HepG2 (cell line): ENCODE measurements around the gene PRKAR1B. TPM values are rescaled to one million over a fixed set of nuclear protein-coding genes. Genes with fewer than 3 reads are reported as not detected.

Experiments
- ATAC-seq: fragments of 200-7000 bp; cut with Tn5 transposase; 3 replicates; pipeline ENCODE4 v1.9.1; 2020; ENCODE audit warnings: mild to moderate bottlenecking, moderate library complexity
- BruUV-seq: library from RNA; stranded (reverse); fragments of 400-500 nt; replicated peaks from 2 replicates; lab custom pipeline; 2021; lab: Mats Ljungman, UMichigan
- CTCF ChIA-PET: fragments of 300-600 bp; formaldehyde crosslinking; extraction: SDS; loops from one replicate; lab custom pipeline; 2021; ENCODE audit warnings: low total read pairs, inconsistent platforms, low intra/inter-chr PET ratio; lab: Yijun Ruan, JAX
- POLR2A ChIA-PET: fragments of 350-600 bp; sonication (Branson Sonifier 250); formaldehyde crosslinking; loops from one replicate; lab custom pipeline; 2020; ENCODE audit warnings: antibody characterized with exemption, inconsistent platforms; lab: Yijun Ruan, JAX
- DNase-seq: peaks from one replicate; pipeline ENCODE4 v3.0.0-alpha.2; 2015; ENCODE audit warnings: low spot score
- FAIRE-seq: peaks from 3 replicates; lab custom pipeline; 2011; peaks lifted over from hg19 to GRCh38; lab: Jason Lieb, UNC
- H2AFZ ChIP-seq: one replicate; pipeline ENCODE4 v1.6.1; 2011; ENCODE audit warnings: low read length, inconsistent platforms
- H3K27ac ChIP-seq: fragments of 300-600 bp; 3 replicates; pipeline ENCODE4 v1.8.0; 2011; ENCODE audit warnings: mixed run types, mild to moderate bottlenecking, mixed read lengths, low read length, inconsistent platforms; ENCODE audit not compliant: insufficient read depth; ENCODE audit errors: extremely low read length
- H3K27me3 ChIP-seq, 2 experiments: fragments of 200-600 bp in 1 of 2; 2 replicates in 1 of 2; 3 replicates in 1 of 2; pipeline versions ENCODE4 v1.6.0 to v1.8.0; 2011; ENCODE audit warnings: low read length in 2 of 2, mild to moderate bottlenecking in 2 of 2, moderate library complexity in 2 of 2, inconsistent platforms in 1 of 2; ENCODE audit not compliant: insufficient read depth in 2 of 2, control insufficient read depth in 1 of 2
- H3K36me3 ChIP-seq, 2 experiments: fragments of 200-600 bp in 1 of 2; replicated peaks in 1 of 2; 2 replicates in 1 of 2; 3 replicates in 1 of 2; pipeline versions ENCODE4 v1.5.1 to v1.8.0; 2011; ENCODE audit warnings: low read length in 2 of 2, inconsistent platforms in 1 of 2; ENCODE audit not compliant: insufficient read depth in 2 of 2, control insufficient read depth in 1 of 2
- H3K4me1 ChIP-seq: 2 replicates; pipeline ENCODE4 v1.5.1; 2012; ENCODE audit warnings: low read length, inconsistent platforms; ENCODE audit not compliant: insufficient read depth
- H3K4me2 ChIP-seq: 2 replicates; pipeline ENCODE4 v1.6.0; 2011; ENCODE audit warnings: low read depth, low read length, inconsistent platforms
- H3K4me3 ChIP-seq, 3 experiments: fragments of 200-600 bp in 1 of 3; sonication (generic), shearing (Covaris generic) in 1 of 3; replicated peaks in 1 of 3; 2 replicates each; pipeline ENCODE4 v1.5.1; 2011 to 2016; ENCODE audit warnings: low read length in 3 of 3, inconsistent platforms in 2 of 3, low read depth in 2 of 3, mild to moderate bottlenecking in 2 of 3, control low read depth in 1 of 3, mixed read lengths in 1 of 3; ENCODE audit not compliant: insufficient read depth in 1 of 3
- H3K79me2 ChIP-seq: one replicate; pipeline ENCODE4 v1.6.1; 2011; ENCODE audit warnings: low read length, inconsistent platforms; ENCODE audit not compliant: insufficient read depth
- H3K9ac ChIP-seq: 2 replicates; pipeline ENCODE4 v1.6.0; 2011; ENCODE audit warnings: mild to moderate bottlenecking, low read depth, low read length, inconsistent platforms; ENCODE audit not compliant: insufficient read depth
- H3K9me3 ChIP-seq: 2 replicates; pipeline ENCODE4 v1.5.1; 2012; ENCODE audit warnings: mild to moderate bottlenecking, low read length
- H4K20me1 ChIP-seq: 2 replicates; pipeline ENCODE4 v1.6.0; 2011; ENCODE audit warnings: inconsistent platforms, mild to moderate bottlenecking, low read length, moderate library complexity; ENCODE audit not compliant: insufficient read depth
- ARNTL ChIP-seq: sonication (generic); formaldehyde crosslinking; IDR thresholded peaks from 2 replicates; pipeline ENCODE4 v1.4.0; 2020; ENCODE audit warnings: mild to moderate bottlenecking, missing genetic modification reagents
- CREB1 ChIP-seq, 2 experiments: fragments of 450-650 bp in 1 of 2; IDR thresholded peaks; 2 replicates each; pipeline ENCODE4 v1.6.1; 2016 to 2017; ENCODE audit warnings: control low read depth in 1 of 2, mild to moderate bottlenecking in 1 of 2, missing compliant biosample characterization in 1 of 2, missing genetic modification characterization in 1 of 2
- FOXK2 ChIP-seq: fragments of 450-650 bp; IDR thresholded peaks from 2 replicates; pipeline ENCODE4 v1.6.1; 2016
- GATAD2A ChIP-seq: IDR thresholded peaks from 2 replicates; pipeline ENCODE4 v1.6.1; 2016
- GPBP1L1 ChIP-seq: sonication (generic); formaldehyde crosslinking; IDR thresholded peaks from 2 replicates; pipeline ENCODE4 v1.5.0; 2020; ENCODE audit warnings: mild to moderate bottlenecking, missing genetic modification reagents
- JUND ChIP-seq: sonication (generic); formaldehyde crosslinking; IDR thresholded peaks from 2 replicates; pipeline ENCODE4 v1.8.0; 2022; ENCODE audit warnings: mild to moderate bottlenecking, missing genetic modification reagents
- NAIF1 ChIP-seq: sonication (generic); formaldehyde crosslinking; IDR thresholded peaks from 2 replicates; pipeline ENCODE4 v1.5.0; 2020; ENCODE audit warnings: mild to moderate bottlenecking, missing genetic modification reagents, borderline replicate concordance
- NCOA1 ChIP-seq: sonication (generic); formaldehyde crosslinking; IDR thresholded peaks from 2 replicates; pipeline ENCODE4 v1.9.0; 2021; ENCODE audit warnings: missing genetic modification reagents
- PHF8 ChIP-seq: sonication (generic); formaldehyde crosslinking; IDR thresholded peaks from 2 replicates; pipeline ENCODE4 v1.5.0; 2020; ENCODE audit warnings: missing genetic modification reagents
- ZBTB20 ChIP-seq: sonication (generic); formaldehyde crosslinking; IDR thresholded peaks from 2 replicates; pipeline ENCODE4 v1.8.1; 2023; ENCODE audit warnings: missing genetic modification reagents, low read depth, mild to moderate bottlenecking, borderline replicate concordance
- ZNF292 ChIP-seq: sonication (generic); formaldehyde crosslinking; IDR thresholded peaks from 2 replicates; pipeline ENCODE4 v1.8.1; 2022; ENCODE audit warnings: mild to moderate bottlenecking, low read depth, missing genetic modification reagents, borderline replicate concordance
- ZNF333 ChIP-seq: sonication (generic); formaldehyde crosslinking; IDR thresholded peaks from 2 replicates; pipeline ENCODE4 v1.4.0; 2020; ENCODE audit warnings: mild to moderate bottlenecking, missing genetic modification reagents, borderline replicate concordance
- ZNF549 ChIP-seq: sonication (generic); formaldehyde crosslinking; IDR thresholded peaks from 2 replicates; pipeline ENCODE4 v1.5.0; 2020; ENCODE audit warnings: missing genetic modification reagents
- ZNF687 ChIP-seq: sonication (generic); formaldehyde crosslinking; IDR thresholded peaks from 2 replicates; pipeline ENCODE4 v1.5.1; 2020; ENCODE audit warnings: mild to moderate bottlenecking, missing genetic modification reagents, moderate library complexity
- ZNF761 ChIP-seq: sonication (generic); formaldehyde crosslinking; conservative IDR thresholded peaks from 2 replicates; pipeline ENCODE4 v1.4.0; 2020; ENCODE audit warnings: mild to moderate bottlenecking, missing genetic modification reagents
- ZNF788 ChIP-seq: sonication (generic); formaldehyde crosslinking; IDR thresholded peaks from 2 replicates; pipeline ENCODE4 v1.5.0; 2020; ENCODE audit warnings: mild to moderate bottlenecking, missing genetic modification reagents, borderline replicate concordance
- WGBS: methylation state at CpG from one replicate; pipeline ENCODE4 v1.1.6; 2017; ENCODE audit warnings: low lambda C conversion rate; 5-methylcytosine and 5-hydroxymethylcytosine counted together
- in situ Hi-C: cut with HindIII; loops from 2 replicates; pipeline ENCODE4 v1.10.0; 2017; ENCODE audit warnings: low pct_unique_long_range_greater_than_20kb; ENCODE audit not compliant: extremely low pct_ligation_motif_present
- intact Hi-C: fragments of 100-400 bp; cut with micrococcal nuclease; formaldehyde crosslinking; loops from one replicate; pipeline ENCODE4 v1.10.0; 2022; ENCODE audit not compliant: unreplicated experiment
- polyA plus RNA-seq, 8 experiments: library from polyadenylated mRNA; depleted of rRNA in 3 of 8; stranded (reverse) in 7 of 8; unstranded in 1 of 8; fragments of >200 nt; fragmentation: Illumina TruSeq in 4 of 8; extraction: Trizol in 4 of 8; gene quantifications; 2 replicates each; pipeline versions ENCODE4 v1.2.1 to v1.2.3, GENCODE V29; 2011 to 2016; ENCODE audit warnings: low read depth in 4 of 8, missing spikeins in 1 of 8, mixed read lengths in 1 of 8; ENCODE audit not compliant: insufficient read depth in 1 of 8
- total RNA-seq, 5 experiments: library from RNA; depleted of rRNA; stranded (reverse); fragments of >200 nt; fragmentation: Illumina TruSeq; extraction: Trizol; gene quantifications; 2 replicates each; pipeline ENCODE4 v1.2.3, GENCODE V29; 2016; ENCODE audit warnings: low read depth in 1 of 5

Gene PRKAR1B
- total and polyA plus RNA-seq, 2 of the 13 experiments (the other 11 are each of a cell fraction or from before 2014, with no cell fraction given): 7.9 to 28.2 TPM

GRCh38 chr7:552868-553635 is 174.0 kb downstream of the PRKAR1B start:
- TSS peak; percentile 73 for BruUV-seq
- peaks cover 22% of the 10 kb centered on the region for H3K4me1 ChIP-seq
- CTCF ChIA-PET: no interaction called here
- H3K9ac ChIP-seq: peak overlapping the region; percentile 50
- H3K4me3 ChIP-seq: peak overlapping the region in 2 of 3 experiments; percentile 27 to 61; a peak in 4 of 6 replicates
- no peaks in the 10 kb centered on the region for H4K20me1 ChIP-seq
- intact Hi-C loops (loop anchor here (2.0 kb wide), 1 partner anchor 14 kb away; no protein-coding TSS in a partner anchor), in situ Hi-C loops (no loop called here)
- H3K79me2 ChIP-seq: no peaks in the 10 kb centered on the region
- POLR2A ChIA-PET: interaction anchor here (0.8 to 2.6 kb wide), 7 partner anchors 10 to 404 kb away, joined by 3 to 19 read pairs (median 4); partner anchors contain the start of gene PDGFA
- H3K36me3 ChIP-seq: no peaks in the 10 kb centered on the region
- WGBS: 4% methylated on average over 14 of the region's 44 CpGs
- DNase-seq: peak; percentile 54
- FAIRE-seq: peak; percentile 73
- no peak overlapping the region for H2AFZ ChIP-seq
- no peaks in the 10 kb centered on the region for H3K9me3 ChIP-seq
- peak overlapping the region; percentile 72 for H3K4me2 ChIP-seq
- peak; percentile 86 for ATAC-seq
- H3K27ac ChIP-seq: peak overlapping the region; percentile 43
- no peaks in the 10 kb centered on the region for H3K27me3 ChIP-seq
- TF ChIP-seq ZNF333 (CRISPR knock-in tag) (no peak), ZNF687 (CRISPR knock-in tag) (peak; percentile 96), FOXK2 (no peak), JUND (CRISPR knock-in tag) (0 out of 2 replicates have a peak, but pooled peaks have one; percentile 18), ARNTL (peak; percentile 94), NAIF1 (no peak), ZNF761 (0 out of 2 replicates have a peak, but pooled peaks have one; percentile 30), ZNF292 (no peak; the same call in 1 of the 2 replicates), ZBTB20 (CRISPR knock-in tag) (peak; percentile 46; the same call in 1 of the 2 replicates), CREB1 (IDR thresholded peaks at IDR 0.05) (no peak), CREB1 (CRISPR knock-in tag; IDR thresholded peaks at IDR 0.05) (no peak), GATAD2A (CRISPR knock-in tag) (peak; percentile 88), ZNF788 (CRISPR knock-in tag) (peak; percentile 59; the same call in 1 of the 2 replicates), NCOA1 (CRISPR knock-in tag) (no peak), PHF8 (peak; percentile 29; the same call in 1 of the 2 replicates), GPBP1L1 (CRISPR knock-in tag) (no peak), ZNF549 (no peak)
